GM23338 (cell line): ENCODE results near the gene PHYH. TPM values are rescaled to one million over a fixed set of nuclear protein-coding genes. Genes with fewer than 3 reads are reported as not detected.

ENCODE experiments used
- ATAC-seq: fragments of 200-7000 bp; cut with Tn5 transposase; 3 replicates; pipeline ENCODE4 v1.9.1; 2020
- DNase-seq: peaks from one replicate; pipeline ENCODE4 v3.0.0-alpha.2; 2015; ENCODE audit warnings: low spot score
- H2AFZ ChIP-seq: fragments of 200-600 bp; sonication (generic); 2 replicates; pipeline ENCODE4 v1.8.0; 2016; ENCODE audit warnings: antibody characterized with exemption, mild to moderate bottlenecking, moderate library complexity
- H3F3A ChIP-seq: fragments of 200-600 bp; sonication (generic); replicated peaks from 2 replicates; pipeline ENCODE4 v1.8.0; 2017; ENCODE audit warnings: antibody characterized with exemption, mixed run types, low read depth
- H3K27ac ChIP-seq: fragments of 200-600 bp; sonication (generic); 2 replicates; pipeline ENCODE4 v1.6.1; 2016; ENCODE audit warnings: low read depth
- H3K27me3 ChIP-seq: fragments of 200-600 bp; sonication (generic); 2 replicates; pipeline ENCODE4 v1.8.0; 2016; ENCODE audit warnings: mild to moderate bottlenecking, mixed run types, moderate library complexity; ENCODE audit not compliant: insufficient read depth
- H3K36me3 ChIP-seq: fragments of 200-600 bp; sonication (generic); 2 replicates; pipeline ENCODE4 v1.8.0; 2016; ENCODE audit warnings: mild to moderate bottlenecking; ENCODE audit not compliant: insufficient read depth
- H3K4me1 ChIP-seq: fragments of 200-600 bp; sonication (generic); 2 replicates; pipeline ENCODE4 v1.8.0; 2016; ENCODE audit warnings: mild to moderate bottlenecking, moderate library complexity; ENCODE audit not compliant: insufficient read depth
- H3K4me2 ChIP-seq: fragments of 200-600 bp; sonication (generic); 2 replicates; pipeline ENCODE4 v1.7.1; 2017; ENCODE audit warnings: mixed run types
- H3K4me3 ChIP-seq: fragments of 200-600 bp; sonication (generic); 2 replicates; pipeline ENCODE4 v1.6.1; 2016; ENCODE audit warnings: mixed run types
- H3K79me2 ChIP-seq: fragments of 200-600 bp; sonication (generic); replicated peaks from 2 replicates; pipeline ENCODE4 v1.8.0; 2017; ENCODE audit warnings: mild to moderate bottlenecking; ENCODE audit not compliant: insufficient read depth
- H3K9me2 ChIP-seq: fragments of 200-600 bp; sonication (generic); 2 replicates; pipeline ENCODE4 v1.8.0; 2017; ENCODE audit not compliant: insufficient read depth
- H4K20me1 ChIP-seq: fragments of 200-600 bp; sonication (generic); replicated peaks from 2 replicates; pipeline ENCODE4 v1.8.0; 2017; ENCODE audit warnings: mild to moderate bottlenecking; ENCODE audit not compliant: insufficient read depth
- H3K27ac Mint-ChIP-seq: 2 replicates; pipeline ENCODE4 v1.8.0; 2020; ENCODE audit warnings: inconsistent platforms, mild to moderate bottlenecking, moderate library complexity, mixed read lengths
- H3K27me3 Mint-ChIP-seq: 3 replicates; pipeline ENCODE4 v1.8.0; 2022; ENCODE audit warnings: low read depth, mild to moderate bottlenecking, moderate library complexity, mixed read lengths, inconsistent platforms; ENCODE audit not compliant: insufficient read depth, poor library complexity
- H3K36me3 Mint-ChIP-seq: 3 replicates; pipeline ENCODE4 v1.8.0; 2021; ENCODE audit warnings: low read depth, mild to moderate bottlenecking, inconsistent platforms, moderate library complexity, mixed read lengths
- H3K4me1 Mint-ChIP-seq: 3 replicates; pipeline ENCODE4 v1.8.0; 2020; ENCODE audit warnings: mild to moderate bottlenecking, inconsistent platforms, mixed read lengths
- H3K4me3 Mint-ChIP-seq: 3 replicates; pipeline ENCODE4 v1.8.0; 2021; ENCODE audit warnings: moderate library complexity, mild to moderate bottlenecking, inconsistent platforms, mixed read lengths
- H3K9me3 Mint-ChIP-seq: 3 replicates; pipeline ENCODE4 v1.8.0; 2020; ENCODE audit warnings: moderate library complexity, mild to moderate bottlenecking, inconsistent platforms, mixed read lengths
- CREB1 ChIP-seq: fragments of 250-450 bp; sonication (Bioruptor Pico); IDR thresholded peaks from 2 replicates; pipeline ENCODE4 v1.5.0; 2020; ENCODE audit warnings: low read depth, mild to moderate bottlenecking, moderate library complexity
- EZH2 ChIP-seq: fragments of 200-600 bp; sonication (generic); IDR thresholded peaks from one replicate; pipeline ENCODE4 v1.8.0; 2017; ENCODE audit warnings: antibody characterized with exemption, mild to moderate bottlenecking, low read depth; ENCODE audit not compliant: unreplicated experiment
- EZH2phosphoT487 ChIP-seq: fragments of 200-600 bp; sonication (generic); IDR thresholded peaks from one replicate; pipeline ENCODE4 v1.8.1; 2018; ENCODE audit warnings: antibody characterized with exemption; ENCODE audit not compliant: unreplicated experiment
- JUNB ChIP-seq: IDR thresholded peaks from one replicate; pipeline ENCODE4 v1.6.1; 2016; ENCODE audit warnings: antibody characterized with exemption; ENCODE audit not compliant: unreplicated experiment
- NANOG ChIP-seq: IDR thresholded peaks from 2 replicates; pipeline ENCODE4 v1.6.1; 2016; ENCODE audit warnings: antibody characterized with exemption, borderline replicate concordance
- POLR2AphosphoS5 ChIP-seq: IDR thresholded peaks from 2 replicates; pipeline ENCODE4 v1.6.1; 2016; ENCODE audit warnings: antibody characterized with exemption, low read depth
- STAT1 ChIP-seq: IDR thresholded peaks from one replicate; pipeline ENCODE4 v1.6.1; 2016; ENCODE audit warnings: antibody characterized with exemption; ENCODE audit not compliant: unreplicated experiment
- ZNF114 ChIP-seq: fragments of 250-450 bp; sonication (Bioruptor Pico); IDR thresholded peaks from 2 replicates; pipeline ENCODE4 v1.5.0; 2020; ENCODE audit warnings: mild to moderate bottlenecking, moderate library complexity
- ZNF331 ChIP-seq: fragments of 250-450 bp; sonication (Bioruptor Pico); IDR thresholded peaks from 2 replicates; pipeline ENCODE4 v1.5.0; 2020; ENCODE audit warnings: low read depth, mild to moderate bottlenecking, moderate library complexity
- polyA plus RNA-seq: library from polyadenylated mRNA; unstranded; fragments of >200 nt; fragmentation: Nextera tagmentation; extraction: Ambion mirVana; gene quantifications from 2 replicates; pipeline ENCODE4 v1.2.1, GENCODE V29; 2016
- total RNA-seq: library from RNA; depleted of rRNA; stranded (reverse); fragments of >200 nt; shearing (Covaris generic); gene quantifications from 2 replicates; pipeline ENCODE4 v1.2.3, GENCODE V29; 2014
- TF ChIP-seq, protein P1 (sequence below): fragments of 250-450 bp; sonication (Bioruptor Pico); IDR thresholded peaks from 2 replicates; pipeline ENCODE4 v1.5.0; 2020; ENCODE audit warnings: mild to moderate bottlenecking, moderate library complexity
- TF ChIP-seq, protein P2 (sequence below): IDR thresholded peaks from 2 replicates; pipeline ENCODE4 v1.6.1; 2016; ENCODE audit warnings: antibody characterized with exemption
- TF ChIP-seq, protein P3 (sequence below), 2 experiments: fragments of 200-600 bp in 1 of 2; sonication (generic) in 1 of 2; conservative IDR thresholded peaks; 2 replicates each; pipeline versions ENCODE4 v1.5.1 to v1.6.1; 2016 to 2017; ENCODE audit warnings: antibody characterized with exemption in 2 of 2, low read depth in 2 of 2, mild to moderate bottlenecking in 2 of 2, moderate library complexity in 1 of 2
- TF ChIP-seq, protein P4 (sequence below): IDR thresholded peaks from one replicate; pipeline ENCODE4 v1.6.1; 2018; ENCODE audit warnings: antibody characterized with exemption; ENCODE audit not compliant: unreplicated experiment

Gene PHYH
- total and polyA plus RNA-seq, 2 experiments from 2014 or later: 10.9 to 29.8 TPM

DNA sequence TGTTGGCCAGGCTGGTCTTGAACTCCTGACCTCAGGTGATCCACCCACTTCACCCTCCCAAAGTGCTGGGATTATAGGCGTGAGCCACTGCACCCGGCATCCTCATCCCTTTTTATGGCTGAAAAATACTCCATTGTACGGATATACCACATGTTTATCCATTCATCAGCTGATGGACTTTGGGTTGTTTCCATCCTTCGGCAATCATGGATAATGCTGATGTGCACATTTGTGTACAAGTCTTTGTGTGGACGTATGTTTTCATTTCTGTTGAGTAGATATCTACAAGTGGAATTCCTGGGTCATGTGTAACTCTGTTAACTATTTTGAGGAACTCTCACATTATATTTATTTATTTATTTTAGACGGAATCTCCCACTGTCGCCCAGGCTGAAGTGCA, 59.9 kb downstream of the PHYH start:
- no peak for DNase-seq
- Mint-ChIP-seq H3K36me3 (no peaks in the 10 kb centered on the region), H3K27ac (no peak overlapping the region), H3K9me3 (no peaks in the 10 kb centered on the region), H3K4me1 (no peaks in the 10 kb centered on the region), H3K27me3 (peaks cover 7% of the 10 kb centered on the region), H3K4me3 (no peak overlapping the region)
- H3K4me1 ChIP-seq: no peaks in the 10 kb centered on the region
- H3K4me3 ChIP-seq: no peak overlapping the region
- H2AFZ ChIP-seq: no peak overlapping the region
- TF ChIP-seq CREB1 (CRISPR knock-in tag) (no peak), ZNF331 (no peak), EZH2phosphoT487 (no peak), NANOG (no peak), EZH2 (no peak), ZNF114 (no peak), JUNB (no peak), STAT1 (no peak), POLR2AphosphoS5 (no peak)
- TF ChIP-seq, protein P1, sequence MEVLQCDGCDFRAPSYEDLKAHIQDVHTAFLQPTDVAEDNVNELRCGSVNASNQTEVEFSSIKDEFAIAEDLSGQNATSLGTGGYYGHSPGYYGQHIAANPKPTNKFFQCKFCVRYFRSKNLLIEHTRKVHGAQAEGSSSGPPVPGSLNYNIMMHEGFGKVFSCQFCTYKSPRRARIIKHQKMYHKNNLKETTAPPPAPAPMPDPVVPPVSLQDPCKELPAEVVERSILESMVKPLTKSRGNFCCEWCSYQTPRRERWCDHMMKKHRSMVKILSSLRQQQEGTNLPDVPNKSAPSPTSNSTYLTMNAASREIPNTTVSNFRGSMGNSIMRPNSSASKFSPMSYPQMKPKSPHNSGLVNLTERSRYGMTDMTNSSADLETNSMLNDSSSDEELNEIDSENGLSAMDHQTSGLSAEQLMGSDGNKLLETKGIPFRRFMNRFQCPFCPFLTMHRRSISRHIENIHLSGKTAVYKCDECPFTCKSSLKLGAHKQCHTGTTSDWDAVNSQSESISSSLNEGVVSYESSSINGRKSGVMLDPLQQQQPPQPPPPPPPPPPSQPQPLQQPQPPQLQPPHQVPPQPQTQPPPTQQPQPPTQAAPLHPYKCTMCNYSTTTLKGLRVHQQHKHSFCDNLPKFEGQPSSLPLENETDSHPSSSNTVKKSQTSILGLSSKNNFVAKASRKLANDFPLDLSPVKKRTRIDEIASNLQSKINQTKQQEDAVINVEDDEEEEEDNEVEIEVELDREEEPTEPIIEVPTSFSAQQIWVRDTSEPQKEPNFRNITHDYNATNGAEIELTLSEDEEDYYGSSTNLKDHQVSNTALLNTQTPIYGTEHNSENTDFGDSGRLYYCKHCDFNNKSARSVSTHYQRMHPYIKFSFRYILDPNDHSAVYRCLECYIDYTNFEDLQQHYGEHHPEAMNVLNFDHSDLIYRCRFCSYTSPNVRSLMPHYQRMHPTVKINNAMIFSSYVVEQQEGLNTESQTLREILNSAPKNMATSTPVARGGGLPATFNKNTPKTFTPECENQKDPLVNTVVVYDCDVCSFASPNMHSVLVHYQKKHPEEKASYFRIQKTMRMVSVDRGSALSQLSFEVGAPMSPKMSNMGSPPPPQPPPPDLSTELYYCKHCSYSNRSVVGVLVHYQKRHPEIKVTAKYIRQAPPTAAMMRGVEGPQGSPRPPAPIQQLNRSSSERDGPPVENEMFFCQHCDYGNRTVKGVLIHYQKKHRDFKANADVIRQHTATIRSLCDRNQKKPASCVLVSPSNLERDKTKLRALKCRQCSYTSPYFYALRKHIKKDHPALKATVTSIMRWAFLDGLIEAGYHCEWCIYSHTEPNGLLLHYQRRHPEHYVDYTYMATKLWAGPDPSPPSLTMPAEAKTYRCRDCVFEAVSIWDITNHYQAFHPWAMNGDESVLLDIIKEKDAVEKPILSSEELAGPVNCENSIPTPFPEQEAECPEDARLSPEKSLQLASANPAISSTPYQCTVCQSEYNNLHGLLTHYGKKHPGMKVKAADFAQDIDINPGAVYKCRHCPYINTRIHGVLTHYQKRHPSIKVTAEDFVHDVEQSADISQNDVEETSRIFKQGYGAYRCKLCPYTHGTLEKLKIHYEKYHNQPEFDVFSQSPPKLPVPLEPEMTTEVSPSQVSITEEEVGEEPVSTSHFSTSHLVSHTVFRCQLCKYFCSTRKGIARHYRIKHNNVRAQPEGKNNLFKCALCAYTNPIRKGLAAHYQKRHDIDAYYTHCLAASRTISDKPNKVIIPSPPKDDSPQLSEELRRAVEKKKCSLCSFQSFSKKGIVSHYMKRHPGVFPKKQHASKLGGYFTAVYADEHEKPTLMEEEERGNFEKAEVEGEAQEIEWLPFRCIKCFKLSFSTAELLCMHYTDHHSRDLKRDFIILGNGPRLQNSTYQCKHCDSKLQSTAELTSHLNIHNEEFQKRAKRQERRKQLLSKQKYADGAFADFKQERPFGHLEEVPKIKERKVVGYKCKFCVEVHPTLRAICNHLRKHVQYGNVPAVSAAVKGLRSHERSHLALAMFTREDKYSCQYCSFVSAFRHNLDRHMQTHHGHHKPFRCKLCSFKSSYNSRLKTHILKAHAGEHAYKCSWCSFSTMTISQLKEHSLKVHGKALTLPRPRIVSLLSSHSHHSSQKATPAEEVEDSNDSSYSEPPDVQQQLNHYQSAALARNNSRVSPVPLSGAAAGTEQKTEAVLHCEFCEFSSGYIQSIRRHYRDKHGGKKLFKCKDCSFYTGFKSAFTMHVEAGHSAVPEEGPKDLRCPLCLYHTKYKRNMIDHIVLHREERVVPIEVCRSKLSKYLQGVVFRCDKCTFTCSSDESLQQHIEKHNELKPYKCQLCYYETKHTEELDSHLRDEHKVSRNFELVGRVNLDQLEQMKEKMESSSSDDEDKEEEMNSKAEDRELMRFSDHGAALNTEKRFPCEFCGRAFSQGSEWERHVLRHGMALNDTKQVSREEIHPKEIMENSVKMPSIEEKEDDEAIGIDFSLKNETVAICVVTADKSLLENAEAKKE: no peak
- TF ChIP-seq, protein P2, sequence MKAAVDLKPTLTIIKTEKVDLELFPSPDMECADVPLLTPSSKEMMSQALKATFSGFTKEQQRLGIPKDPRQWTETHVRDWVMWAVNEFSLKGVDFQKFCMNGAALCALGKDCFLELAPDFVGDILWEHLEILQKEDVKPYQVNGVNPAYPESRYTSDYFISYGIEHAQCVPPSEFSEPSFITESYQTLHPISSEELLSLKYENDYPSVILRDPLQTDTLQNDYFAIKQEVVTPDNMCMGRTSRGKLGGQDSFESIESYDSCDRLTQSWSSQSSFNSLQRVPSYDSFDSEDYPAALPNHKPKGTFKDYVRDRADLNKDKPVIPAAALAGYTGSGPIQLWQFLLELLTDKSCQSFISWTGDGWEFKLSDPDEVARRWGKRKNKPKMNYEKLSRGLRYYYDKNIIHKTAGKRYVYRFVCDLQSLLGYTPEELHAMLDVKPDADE: no peak
- TF ChIP-seq, protein P3, sequence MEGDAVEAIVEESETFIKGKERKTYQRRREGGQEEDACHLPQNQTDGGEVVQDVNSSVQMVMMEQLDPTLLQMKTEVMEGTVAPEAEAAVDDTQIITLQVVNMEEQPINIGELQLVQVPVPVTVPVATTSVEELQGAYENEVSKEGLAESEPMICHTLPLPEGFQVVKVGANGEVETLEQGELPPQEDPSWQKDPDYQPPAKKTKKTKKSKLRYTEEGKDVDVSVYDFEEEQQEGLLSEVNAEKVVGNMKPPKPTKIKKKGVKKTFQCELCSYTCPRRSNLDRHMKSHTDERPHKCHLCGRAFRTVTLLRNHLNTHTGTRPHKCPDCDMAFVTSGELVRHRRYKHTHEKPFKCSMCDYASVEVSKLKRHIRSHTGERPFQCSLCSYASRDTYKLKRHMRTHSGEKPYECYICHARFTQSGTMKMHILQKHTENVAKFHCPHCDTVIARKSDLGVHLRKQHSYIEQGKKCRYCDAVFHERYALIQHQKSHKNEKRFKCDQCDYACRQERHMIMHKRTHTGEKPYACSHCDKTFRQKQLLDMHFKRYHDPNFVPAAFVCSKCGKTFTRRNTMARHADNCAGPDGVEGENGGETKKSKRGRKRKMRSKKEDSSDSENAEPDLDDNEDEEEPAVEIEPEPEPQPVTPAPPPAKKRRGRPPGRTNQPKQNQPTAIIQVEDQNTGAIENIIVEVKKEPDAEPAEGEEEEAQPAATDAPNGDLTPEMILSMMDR (conservative IDR thresholded peaks at IDR 0.05; ENCODE audit: low read depth in 2 of 2): no peak
- TF ChIP-seq, protein P4, sequence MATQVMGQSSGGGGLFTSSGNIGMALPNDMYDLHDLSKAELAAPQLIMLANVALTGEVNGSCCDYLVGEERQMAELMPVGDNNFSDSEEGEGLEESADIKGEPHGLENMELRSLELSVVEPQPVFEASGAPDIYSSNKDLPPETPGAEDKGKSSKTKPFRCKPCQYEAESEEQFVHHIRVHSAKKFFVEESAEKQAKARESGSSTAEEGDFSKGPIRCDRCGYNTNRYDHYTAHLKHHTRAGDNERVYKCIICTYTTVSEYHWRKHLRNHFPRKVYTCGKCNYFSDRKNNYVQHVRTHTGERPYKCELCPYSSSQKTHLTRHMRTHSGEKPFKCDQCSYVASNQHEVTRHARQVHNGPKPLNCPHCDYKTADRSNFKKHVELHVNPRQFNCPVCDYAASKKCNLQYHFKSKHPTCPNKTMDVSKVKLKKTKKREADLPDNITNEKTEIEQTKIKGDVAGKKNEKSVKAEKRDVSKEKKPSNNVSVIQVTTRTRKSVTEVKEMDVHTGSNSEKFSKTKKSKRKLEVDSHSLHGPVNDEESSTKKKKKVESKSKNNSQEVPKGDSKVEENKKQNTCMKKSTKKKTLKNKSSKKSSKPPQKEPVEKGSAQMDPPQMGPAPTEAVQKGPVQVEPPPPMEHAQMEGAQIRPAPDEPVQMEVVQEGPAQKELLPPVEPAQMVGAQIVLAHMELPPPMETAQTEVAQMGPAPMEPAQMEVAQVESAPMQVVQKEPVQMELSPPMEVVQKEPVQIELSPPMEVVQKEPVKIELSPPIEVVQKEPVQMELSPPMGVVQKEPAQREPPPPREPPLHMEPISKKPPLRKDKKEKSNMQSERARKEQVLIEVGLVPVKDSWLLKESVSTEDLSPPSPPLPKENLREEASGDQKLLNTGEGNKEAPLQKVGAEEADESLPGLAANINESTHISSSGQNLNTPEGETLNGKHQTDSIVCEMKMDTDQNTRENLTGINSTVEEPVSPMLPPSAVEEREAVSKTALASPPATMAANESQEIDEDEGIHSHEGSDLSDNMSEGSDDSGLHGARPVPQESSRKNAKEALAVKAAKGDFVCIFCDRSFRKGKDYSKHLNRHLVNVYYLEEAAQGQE: no peak
- H3K27ac ChIP-seq: no peak overlapping the region
- no peaks in the 10 kb centered on the region for H3K27me3 ChIP-seq
- H3K4me2 ChIP-seq: no peak overlapping the region
- H3K9me2 ChIP-seq: peaks cover 6% of the 10 kb centered on the region; the same call in 1 of the 2 replicates
- H4K20me1 ChIP-seq: no peaks in the 10 kb centered on the region
- ATAC-seq: no peak
- no peaks in the 10 kb centered on the region for H3K79me2 ChIP-seq
- no peaks in the 10 kb centered on the region for H3F3A ChIP-seq
- no peaks in the 10 kb centered on the region for H3K36me3 ChIP-seq
